Trophoblast cell (in vitro differentiated cells and primary cell): ENCODE results near the gene THOC5.

Experiments
- DNase-seq, 2 donors: peaks; one replicate each; pipeline ENCODE4 v3.0.0-alpha.2; 2016
- H2AFZ ChIP-seq: 2 replicates; pipeline ENCODE4 v1.6.1; 2013; ENCODE audit warnings: low read length, moderate library complexity, mild to moderate bottlenecking; ENCODE audit not compliant: insufficient read depth, poor library complexity
- H2AK5ac ChIP-seq: 2 replicates; pipeline ENCODE4 v1.6.1; 2013; ENCODE audit warnings: mild to moderate bottlenecking, low read length
- H2BK120ac ChIP-seq: 2 replicates; pipeline ENCODE4 v1.6.1; 2013; ENCODE audit warnings: low read length, mild to moderate bottlenecking, moderate library complexity; ENCODE audit not compliant: insufficient read depth, poor library complexity
- H2BK12ac ChIP-seq: 2 replicates; pipeline ENCODE4 v1.6.1; 2013; ENCODE audit warnings: mild to moderate bottlenecking, low read length, moderate library complexity
- H2BK5ac ChIP-seq: 2 replicates; pipeline ENCODE4 v1.6.1; 2013; ENCODE audit warnings: low read length, low read depth, moderate library complexity, mild to moderate bottlenecking; ENCODE audit not compliant: poor library complexity
- H3K14ac ChIP-seq: 2 replicates; pipeline ENCODE4 v1.6.1; 2013; ENCODE audit warnings: mild to moderate bottlenecking, low read length
- H3K18ac ChIP-seq: 2 replicates; pipeline ENCODE4 v1.6.1; 2013; ENCODE audit warnings: mild to moderate bottlenecking, low read length
- H3K23ac ChIP-seq: 2 replicates; pipeline ENCODE4 v1.6.1; 2013; ENCODE audit warnings: low read length
- H3K27ac ChIP-seq: 2 replicates; pipeline ENCODE4 v1.5.1; 2013; ENCODE audit warnings: low read depth, mild to moderate bottlenecking, inconsistent platforms, low read length, moderate library complexity
- H3K27me3 ChIP-seq: 2 replicates; pipeline ENCODE4 v1.6.1; 2013; ENCODE audit warnings: inconsistent platforms, mild to moderate bottlenecking, low read length, moderate library complexity; ENCODE audit not compliant: insufficient read depth
- H3K36me3 ChIP-seq, 2 experiments: 1 replicate in 1 of 2; 2 replicates in 1 of 2; pipeline ENCODE4 v1.6.1; 2013; ENCODE audit warnings: low read length in 2 of 2, mild to moderate bottlenecking in 2 of 2, moderate library complexity in 1 of 2; ENCODE audit not compliant: insufficient read depth in 2 of 2, control insufficient read depth in 1 of 2
- H3K4ac ChIP-seq: 2 replicates; pipeline ENCODE4 v1.6.1; 2013; ENCODE audit warnings: low read depth, mild to moderate bottlenecking, low read length, moderate library complexity
- H3K4me1 ChIP-seq, 2 experiments: 1 replicate in 1 of 2; 2 replicates in 1 of 2; pipeline ENCODE4 v1.6.1; 2013; ENCODE audit warnings: low read length in 2 of 2, mild to moderate bottlenecking in 2 of 2, moderate library complexity in 1 of 2; ENCODE audit not compliant: insufficient read depth in 2 of 2, control insufficient read depth in 1 of 2
- H3K4me2 ChIP-seq: 2 replicates; pipeline ENCODE4 v1.6.1; 2013; ENCODE audit warnings: inconsistent platforms, mild to moderate bottlenecking, low read length, moderate library complexity
- H3K4me3 ChIP-seq: 2 replicates; pipeline ENCODE4 v1.5.1; 2013; ENCODE audit warnings: mild to moderate bottlenecking, low read depth, low read length, inconsistent platforms
- H3K79me1 ChIP-seq: one replicate; pipeline ENCODE4 v1.6.1; 2013; ENCODE audit warnings: low read length
- H3K79me2 ChIP-seq: 2 replicates; pipeline ENCODE4 v1.6.1; 2013; ENCODE audit warnings: low read length, mild to moderate bottlenecking; ENCODE audit not compliant: control insufficient read depth, insufficient read depth, poor library complexity
- H3K9ac ChIP-seq: 2 replicates; pipeline ENCODE4 v1.6.1; 2013; ENCODE audit warnings: mild to moderate bottlenecking, low read length
- H3K9me3 ChIP-seq: 2 replicates; pipeline ENCODE4 v1.6.1; 2013; ENCODE audit warnings: low read depth, mild to moderate bottlenecking, control low read depth, inconsistent platforms, low read length; ENCODE audit not compliant: insufficient read depth
- H4K12ac ChIP-seq: 2 replicates; pipeline ENCODE4 v1.6.1; 2013; ENCODE audit warnings: low read depth, mild to moderate bottlenecking, low read length, moderate library complexity
- H4K8ac ChIP-seq: 2 replicates; pipeline ENCODE4 v1.6.1; 2013; ENCODE audit warnings: low read depth, mild to moderate bottlenecking, low read length, moderate library complexity
- H4K91ac ChIP-seq: one replicate; pipeline ENCODE4 v1.6.1; 2013; ENCODE audit warnings: low read depth, mild to moderate bottlenecking, low read length, moderate library complexity
- WGBS: extraction: QIAGEN DNeasy Blood & Tissue Kit; methylation state at CpG from one replicate; pipeline ENCODE4 v1.1.7; 2013; ENCODE audit warnings: missing lambda C conversion rate; ENCODE audit not compliant: insufficient read length, insufficient coverage; ENCODE audit errors: extremely low coverage; 5-methylcytosine and 5-hydroxymethylcytosine counted together

The THOC5 gene

DNA sequence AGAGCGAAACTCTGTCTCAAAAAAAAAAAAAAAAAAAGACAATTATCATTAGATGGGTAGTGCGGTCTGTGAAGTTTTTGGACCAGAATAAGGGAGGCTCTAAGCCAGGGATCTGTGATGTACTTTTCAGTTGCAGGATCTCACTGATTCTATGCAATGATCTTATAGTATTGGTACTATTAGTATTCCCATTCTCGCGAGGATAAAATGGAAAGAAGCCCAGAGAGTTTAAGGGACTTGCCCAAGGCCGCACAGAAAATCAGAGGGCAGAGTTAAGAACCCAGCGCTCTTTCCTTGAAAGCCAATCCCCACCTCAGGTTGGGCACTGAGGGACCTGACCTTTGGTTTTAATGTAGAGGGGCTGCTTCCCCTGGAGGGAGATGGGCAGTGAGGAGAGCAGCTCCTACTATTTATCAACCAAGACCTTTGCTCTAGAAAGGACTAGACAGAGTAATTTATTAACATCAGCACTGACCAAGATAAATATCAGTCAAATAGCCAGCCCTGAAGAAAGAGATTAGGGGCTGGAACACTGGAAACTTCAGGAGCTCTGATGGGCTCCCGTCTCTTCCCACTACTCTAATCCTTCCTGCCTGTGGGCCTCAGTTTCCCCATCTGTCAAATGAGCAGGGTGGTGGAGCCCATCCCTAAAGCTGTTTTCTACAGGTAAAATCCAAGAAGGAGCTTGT, 21.3 kb upstream of the THOC5 start:
- Histone ChIP-seq H2AFZ (no peak overlapping the region), H2BK120ac (no peak overlapping the region), H3K4me1 (no peaks in the 10 kb centered on the region), H3K36me3 (peaks cover 0 to 3% of the 10 kb centered on the region in 2 experiments), H3K9me3 (no peaks in the 10 kb centered on the region), H3K27me3 (no peaks in the 10 kb centered on the region), H4K91ac (no peak overlapping the region), H3K9ac (no peak overlapping the region), H2BK5ac (no peak overlapping the region), H3K27ac (no peak overlapping the region), H3K4me3 (no peak overlapping the region), H3K14ac (no peak overlapping the region), H3K79me2 (no peaks in the 10 kb centered on the region), H2BK12ac (no peak overlapping the region), H3K18ac (no peak overlapping the region), H3K23ac (no peak overlapping the region), H3K4me2 (no peak overlapping the region), H4K12ac (no peak overlapping the region), H4K8ac (no peak overlapping the region), H3K79me1 (no peaks in the 10 kb centered on the region), H3K4ac (no peak overlapping the region), H2AK5ac (no peak overlapping the region)
- WGBS: no CpG with 5 or more reads among the region's 7 CpGs
- no peak for DNase-seq

DNA sequence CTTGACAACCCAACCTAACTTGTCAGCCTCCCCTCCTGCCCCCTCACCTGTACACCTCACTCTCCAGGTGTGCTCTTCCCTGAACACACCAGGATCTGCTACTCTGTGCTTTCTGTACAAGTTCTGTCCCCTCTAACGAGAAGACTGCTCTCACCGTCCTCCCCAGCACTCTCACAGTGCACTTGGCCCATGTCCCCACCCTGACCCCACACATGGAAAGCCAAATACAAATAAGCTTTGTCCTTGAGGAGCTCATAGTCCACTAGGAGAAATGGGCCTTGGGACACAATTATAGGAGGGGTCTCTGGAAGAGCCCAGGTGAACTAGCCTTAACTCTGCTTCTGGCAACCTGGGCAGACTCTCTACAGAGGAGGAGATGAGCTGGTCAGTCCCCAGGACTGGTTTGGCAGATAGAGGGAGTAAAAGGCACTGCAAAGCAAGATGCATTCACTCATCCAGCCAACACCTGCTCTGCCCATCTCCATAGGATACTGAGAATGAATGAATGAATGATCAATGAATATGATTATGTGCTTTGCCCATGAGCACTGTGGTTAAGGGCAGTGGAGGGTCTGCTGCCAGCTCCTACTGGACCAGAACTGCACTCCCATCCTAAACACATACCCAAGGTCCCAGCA, 17.5 kb upstream of the THOC5 start:
- H3K14ac ChIP-seq: no peak overlapping the region

DNA sequence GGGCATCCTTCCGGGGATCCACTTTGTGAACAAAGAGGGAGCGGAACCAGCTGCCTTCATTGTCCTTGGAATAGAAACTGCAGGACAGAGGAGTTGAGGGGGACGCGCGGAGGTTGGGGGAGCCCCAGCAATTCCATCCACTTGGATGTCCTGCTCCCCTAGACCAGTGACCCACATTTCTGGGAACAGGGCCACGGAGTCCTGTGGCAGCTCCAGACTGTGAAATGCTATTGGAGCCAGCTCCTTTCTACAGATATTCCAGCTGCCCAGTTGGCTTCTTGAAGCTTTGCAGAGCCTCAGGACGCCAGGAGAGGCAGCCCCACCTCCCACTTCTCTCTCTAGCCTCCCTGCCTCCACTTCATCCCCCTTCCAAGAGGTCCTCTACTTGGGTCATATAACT, 16.9 kb upstream of the THOC5 start:
- H4K91ac ChIP-seq: no peak overlapping the region
- peaks cover 9 to 17% of the 10 kb centered on the region in 2 experiments for H3K36me3 ChIP-seq
- H3K79me2 ChIP-seq: no peaks in the 10 kb centered on the region
- no peak overlapping the region for H2BK12ac ChIP-seq
- no peak overlapping the region for H3K4ac ChIP-seq
- H3K4me1 ChIP-seq: peaks cover 0 to 2% of the 10 kb centered on the region in 2 experiments
- H4K12ac ChIP-seq: no peak overlapping the region
- no peak overlapping the region for H3K23ac ChIP-seq
- H3K9ac ChIP-seq: no peak overlapping the region
- H2BK120ac ChIP-seq: no peak overlapping the region
- no peak overlapping the region for H2BK5ac ChIP-seq
- no peak overlapping the region for H3K4me3 ChIP-seq
- no CpG with 5 or more reads among the region's 7 CpGs for WGBS
- DNase-seq: no peak
- no peak overlapping the region for H2AFZ ChIP-seq
- H3K4me2 ChIP-seq: no peak overlapping the region
- no peak overlapping the region for H3K18ac ChIP-seq
- H3K14ac ChIP-seq: no peak overlapping the region
- H3K9me3 ChIP-seq: no peaks in the 10 kb centered on the region
- no peak overlapping the region for H4K8ac ChIP-seq
- H2AK5ac ChIP-seq: no peak overlapping the region
- H3K27me3 ChIP-seq: no peaks in the 10 kb centered on the region
- no peak overlapping the region for H3K27ac ChIP-seq
- H3K79me1 ChIP-seq: no peaks in the 10 kb centered on the region

More for the DNA sequence above, 17.5 kb upstream of the THOC5 start:
- H3K79me1 ChIP-seq: no peaks in the 10 kb centered on the region
- no peaks in the 10 kb centered on the region for H3K9me3 ChIP-seq
- no peak overlapping the region for H2AK5ac ChIP-seq
- no peak overlapping the region for H3K9ac ChIP-seq
- no peak overlapping the region for H3K4ac ChIP-seq
- no peak overlapping the region for H3K4me2 ChIP-seq
- H3K4me3 ChIP-seq: no peak overlapping the region
- H3K18ac ChIP-seq: no peak overlapping the region
- no peak overlapping the region for H3K23ac ChIP-seq
- H4K12ac ChIP-seq: no peak overlapping the region
- H4K91ac ChIP-seq: no peak overlapping the region
- H2BK120ac ChIP-seq: no peak overlapping the region
- H2BK5ac ChIP-seq: no peak overlapping the region
- peaks cover 0 to 2% of the 10 kb centered on the region in 2 experiments for H3K4me1 ChIP-seq
- no peaks in the 10 kb centered on the region for H3K79me2 ChIP-seq
- no peak for DNase-seq
- H4K8ac ChIP-seq: no peak overlapping the region
- WGBS: no CpG with 5 or more reads among the region's 2 CpGs
- H3K36me3 ChIP-seq: peaks cover 9 to 17% of the 10 kb centered on the region in 2 experiments
- H2BK12ac ChIP-seq: no peak overlapping the region
- H2AFZ ChIP-seq: no peak overlapping the region
- H3K27ac ChIP-seq: no peak overlapping the region
- no peaks in the 10 kb centered on the region for H3K27me3 ChIP-seq

DNA sequence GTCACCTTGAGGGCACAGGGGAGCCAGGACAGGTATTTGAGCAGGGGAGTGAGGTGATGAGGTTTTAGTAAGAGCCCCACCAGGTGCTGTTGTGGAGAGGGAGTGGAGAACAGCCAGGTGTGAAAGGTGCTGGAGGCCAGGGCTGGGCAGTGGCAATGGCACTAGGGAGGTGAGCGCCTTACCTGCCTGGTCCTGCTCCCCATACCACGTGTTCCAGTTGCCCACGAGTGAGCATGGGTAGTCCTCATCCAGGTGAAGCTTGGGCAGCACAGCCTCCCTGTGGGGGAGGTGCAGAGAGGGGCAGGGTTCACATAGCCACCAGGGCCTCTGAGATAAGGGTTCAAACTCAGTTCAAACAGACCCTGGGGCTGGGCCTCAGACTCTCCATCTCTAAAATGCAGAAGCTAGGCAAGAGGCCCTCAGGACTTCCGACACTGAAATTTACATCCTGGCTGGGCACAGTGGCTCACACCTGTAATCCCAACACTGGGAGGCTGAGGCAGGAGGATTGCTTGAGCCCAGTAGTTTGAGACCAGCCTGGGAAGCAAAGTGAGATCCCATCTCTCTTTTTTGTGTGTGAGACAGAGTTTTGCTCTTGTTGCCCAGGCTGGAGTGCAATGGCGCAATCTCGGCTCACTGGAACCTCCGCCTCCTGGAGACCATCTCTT, 15.6 kb upstream of the THOC5 start:
- H3K9ac ChIP-seq: peak overlapping the region; percentile 43
- H3K4me2 ChIP-seq: no peak overlapping the region
- H4K8ac ChIP-seq: no peak overlapping the region
- H3K9me3 ChIP-seq: no peaks in the 10 kb centered on the region
- no peak for DNase-seq
- WGBS: no CpG with 5 or more reads among the region's 7 CpGs
- H3K23ac ChIP-seq: no peak overlapping the region
- peaks cover 0 to 2% of the 10 kb centered on the region in 2 experiments for H3K4me1 ChIP-seq
- no peak overlapping the region for H4K12ac ChIP-seq
- H3K27ac ChIP-seq: no peak overlapping the region
- H3K4ac ChIP-seq: no peak overlapping the region
- no peak overlapping the region for H4K91ac ChIP-seq
- H3K79me1 ChIP-seq: no peaks in the 10 kb centered on the region
- no peak overlapping the region for H3K14ac ChIP-seq
- no peak overlapping the region for H2BK12ac ChIP-seq
- H3K36me3 ChIP-seq: peaks cover 15 to 19% of the 10 kb centered on the region in 2 experiments
- no peak overlapping the region for H2AFZ ChIP-seq
- H3K27me3 ChIP-seq: no peaks in the 10 kb centered on the region
- no peak overlapping the region for H3K18ac ChIP-seq
- no peaks in the 10 kb centered on the region for H3K79me2 ChIP-seq
- no peak overlapping the region for H2AK5ac ChIP-seq
- no peak overlapping the region for H2BK5ac ChIP-seq
- peak overlapping the region; percentile 25 for H3K4me3 ChIP-seq
- H2BK120ac ChIP-seq: no peak overlapping the region
